Calu3 (cell line): ENCODE measurements around the gene RTKN2. TPM values are rescaled to one million over a fixed set of nuclear protein-coding genes. Genes with fewer than 3 reads are reported as not detected.

ENCODE experiments used
- BruUV-seq: library from RNA; stranded (reverse); fragments of 400-500 nt; replicated peaks from 2 replicates; lab custom pipeline; 2021; lab: Mats Ljungman, UMichigan
- CTCF ChIA-PET: fragments of 300-600 bp; sonication (Branson Sonifier 250); formaldehyde crosslinking; loops from one replicate; lab custom pipeline; 2022; ENCODE audit warnings: antibody characterized with exemption; lab: Charles Lee
- DNase-seq: peaks from one replicate; pipeline ENCODE4 v3.0.0; 2022
- H3K27ac Mint-ChIP-seq: one replicate; pipeline ENCODE4 v1.8.0; 2022; ENCODE audit warnings: mixed read lengths; ENCODE audit not compliant: unreplicated experiment
- H3K27me3 Mint-ChIP-seq: one replicate; pipeline ENCODE4 v1.8.0; 2022; ENCODE audit warnings: mixed read lengths; ENCODE audit not compliant: unreplicated experiment
- H3K36me3 Mint-ChIP-seq: one replicate; pipeline ENCODE4 v1.8.0; 2022; ENCODE audit warnings: mild to moderate bottlenecking, moderate library complexity, mixed read lengths; ENCODE audit not compliant: insufficient read depth, unreplicated experiment
- H3K4me1 Mint-ChIP-seq: one replicate; pipeline ENCODE4 v1.8.0; 2022; ENCODE audit warnings: mild to moderate bottlenecking, low read depth, mixed read lengths; ENCODE audit not compliant: unreplicated experiment
- H3K4me3 Mint-ChIP-seq: one replicate; pipeline ENCODE4 v1.8.0; 2022; ENCODE audit warnings: mild to moderate bottlenecking, low read depth, moderate library complexity, mixed read lengths; ENCODE audit not compliant: unreplicated experiment
- H3K9me3 Mint-ChIP-seq: one replicate; pipeline ENCODE4 v1.8.0; 2022; ENCODE audit warnings: low read depth, mixed read lengths; ENCODE audit not compliant: unreplicated experiment
- CTCF ChIP-seq: fragments of 200-600 bp; IDR thresholded peaks from one replicate; pipeline ENCODE4 v1.8.0; 2022; ENCODE audit warnings: antibody characterized with exemption; ENCODE audit not compliant: unreplicated experiment
- intact Hi-C: fragments of 100-400 bp; cut with micrococcal nuclease; formaldehyde crosslinking; loops from one replicate; pipeline ENCODE4 v1.10.0; 2022; ENCODE audit not compliant: unreplicated experiment
- total RNA-seq: library from RNA; stranded (reverse); gene quantifications from 2 replicates; pipeline ENCODE4 v1.2.3, GENCODE V29; 2022

The RTKN2 gene
- total RNA-seq, 1 experiment from 2014 or later = 26.7 TPM

- BruUV-seq = no TSS peak
- H3K4me1 Mint-ChIP-seq = peaks cover 2% of the 10 kb centered on the region
- intact Hi-C loops = no loop called here
- H3K9me3 Mint-ChIP-seq = peaks cover 7% of the 10 kb centered on the region
- no peaks in the 10 kb centered on the region for H3K27me3 Mint-ChIP-seq
- no peaks in the 10 kb centered on the region for H3K36me3 Mint-ChIP-seq
- H3K27ac Mint-ChIP-seq = no peak overlapping the region
- DNase-seq = no peak
- no peak for TF ChIP-seq CTCF
- H3K4me3 Mint-ChIP-seq = no peak overlapping the region
- CTCF ChIA-PET = interaction anchor here (0.6 kb wide), 1 partner anchor 14 kb away, joined by 3 read pairs; no protein-coding TSS in a partner anchor
Measured at GRCh38 chr10:62178568-62178967, 90.1 kb downstream of the RTKN2 start.

GRCh38 chr10:62177111-62177510 is 91.5 kb downstream of the RTKN2 start:
- intact Hi-C loops = no loop called here
- Mint-ChIP-seq H3K9me3 (peaks cover 17% of the 10 kb centered on the region), H3K27ac (no peak overlapping the region), H3K27me3 (no peaks in the 10 kb centered on the region), H3K4me3 (no peak overlapping the region), H3K4me1 (no peaks in the 10 kb centered on the region), H3K36me3 (no peaks in the 10 kb centered on the region)
- no peak for DNase-seq
- no TSS peak for BruUV-seq
- CTCF ChIA-PET = no interaction called here
- TF ChIP-seq CTCF = no peak

DNA sequence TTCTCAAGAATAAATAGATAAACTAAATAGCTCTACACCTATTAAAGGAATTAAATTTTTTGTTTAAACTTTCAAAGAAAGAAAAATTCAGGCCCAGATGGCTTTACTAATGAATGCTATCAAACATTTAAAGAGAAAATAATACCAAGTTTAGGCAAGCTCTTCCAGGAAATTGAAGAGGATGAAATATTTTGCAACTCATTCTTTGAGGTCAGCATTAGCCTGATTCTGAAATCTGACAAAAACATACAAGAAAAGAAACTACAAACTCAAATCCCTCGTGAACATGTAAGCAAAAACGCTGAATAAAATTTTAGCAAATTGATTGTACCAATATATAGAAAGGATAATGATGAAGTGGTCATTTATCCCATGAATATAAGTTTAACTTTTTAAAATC is 93.4 kb downstream of the RTKN2 start:
- Mint-ChIP-seq H3K4me1 (no peaks in the 10 kb centered on the region), H3K9me3 (peaks cover 17% of the 10 kb centered on the region), H3K36me3 (no peaks in the 10 kb centered on the region), H3K4me3 (no peak overlapping the region), H3K27ac (no peak overlapping the region), H3K27me3 (no peaks in the 10 kb centered on the region)
- no peak for TF ChIP-seq CTCF
- no TSS peak for BruUV-seq
- CTCF ChIA-PET = no interaction called here
- intact Hi-C loops = no loop called here
- DNase-seq = no peak

DNA sequence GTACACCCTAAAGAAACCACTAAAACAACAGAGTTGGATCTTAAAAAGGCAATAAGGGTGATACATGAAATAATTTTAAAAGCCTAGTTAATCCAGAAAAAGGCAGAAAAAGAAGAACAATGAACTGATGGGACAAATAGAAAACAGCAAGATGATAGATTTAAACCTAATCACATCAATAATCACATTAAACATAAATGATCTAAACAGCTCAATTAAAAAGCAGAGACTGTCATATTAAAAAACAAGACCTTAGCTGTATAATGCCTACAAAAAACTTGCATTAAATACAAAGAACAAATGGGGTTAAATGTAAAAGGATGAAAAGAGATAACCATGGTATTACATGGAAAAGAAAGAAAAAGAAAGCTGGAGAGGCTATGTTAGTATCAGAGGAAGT is 96.2 kb downstream of the RTKN2 start:
- Mint-ChIP-seq H3K27me3 (no peaks in the 10 kb centered on the region), H3K27ac (no peak overlapping the region), H3K4me3 (no peak overlapping the region), H3K4me1 (peaks cover under 1% of the 10 kb centered on the region), H3K36me3 (no peaks in the 10 kb centered on the region), H3K9me3 (peaks cover 14% of the 10 kb centered on the region)
- intact Hi-C loops = no loop called here
- DNase-seq = no peak
- CTCF ChIA-PET = no interaction called here
- TF ChIP-seq CTCF = no peak
- no TSS peak for BruUV-seq
